PC-3 (cell line): Measurements from ENCODE around the gene RPE.

ENCODE experiments used
- CTCF ChIP-seq: fragments of 300-600 bp; sonication (generic); conservative IDR thresholded peaks from 2 replicates; pipeline ENCODE4 v1.5.1; 2017; ENCODE audit warnings: antibody characterized with exemption, low read depth, mild to moderate bottlenecking, low read length
- EZH2 ChIP-seq: fragments of 300-600 bp; sonication (generic); IDR thresholded peaks from one replicate; pipeline ENCODE4 v1.6.1; 2017; ENCODE audit warnings: antibody characterized with exemption, mild to moderate bottlenecking, low read length; ENCODE audit not compliant: unreplicated experiment
- EZH2phosphoT487 ChIP-seq: fragments of 300-600 bp; sonication (generic); IDR thresholded peaks from 2 replicates; pipeline ENCODE4 v1.6.1; 2018; ENCODE audit warnings: mild to moderate bottlenecking, antibody characterized with exemption, low read length, borderline replicate concordance

GRCh38 chr2:210004881-210005280 lies 2.4 kb downstream of the RPE start:
- TF ChIP-seq CTCF: no peak
- TF ChIP-seq EZH2: no peak
- TF ChIP-seq EZH2phosphoT487: no peak
